Activated naive CD4-positive, alpha-beta T cell (primary cell): ENCODE data around the gene MYO9A.
"Not testable (repeated sequence)": the region's sequence is repeated elsewhere in the genome, so short reads cannot be mapped to it uniquely, and the experiment has no call there.

Experiments used
- DNase-seq, 4 experiments: peaks; one replicate each; lab custom pipeline; 2025; lab: John Stamatoyannopoulos, UW

MYO9A gene

DNA sequence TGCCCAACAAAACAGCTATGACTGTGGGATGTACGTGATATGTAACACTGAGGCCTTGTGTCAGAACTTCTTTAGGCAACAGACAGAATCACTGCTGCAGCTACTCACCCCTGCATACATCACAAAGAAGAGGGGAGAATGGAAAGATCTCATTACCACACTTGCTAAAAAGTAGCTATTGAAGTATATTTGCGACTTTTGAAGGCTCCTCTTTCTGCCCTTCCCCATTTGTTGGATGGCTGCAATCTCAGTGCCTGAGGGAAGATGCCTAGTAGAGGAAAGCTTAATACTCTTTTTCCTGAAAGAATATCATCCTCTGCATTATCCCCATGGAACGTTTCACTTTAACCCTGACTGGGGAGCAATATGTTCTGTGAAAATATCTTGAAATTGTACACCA is 22.1 kb upstream of the MYO9A start:
- no peak for DNase-seq

DNA sequence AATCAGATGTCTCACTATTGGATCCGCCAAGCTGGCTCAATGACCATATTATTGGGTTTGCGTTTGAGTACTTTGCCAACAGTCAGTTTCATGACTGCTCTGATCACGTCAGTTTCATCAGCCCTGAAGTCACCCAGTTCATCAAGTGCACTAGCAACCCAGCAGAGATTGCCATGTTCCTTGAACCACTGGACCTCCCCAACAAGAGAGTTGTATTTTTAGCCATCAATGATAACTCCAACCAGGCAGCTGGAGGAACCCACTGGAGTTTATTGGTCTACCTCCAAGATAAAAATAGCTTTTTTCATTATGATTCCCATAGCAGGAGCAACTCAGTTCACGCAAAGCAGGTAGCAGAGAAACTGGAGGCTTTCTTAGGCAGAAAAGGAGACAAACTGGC is 21.7 kb upstream of the MYO9A start:
- DNase-seq, result no peak

DNA sequence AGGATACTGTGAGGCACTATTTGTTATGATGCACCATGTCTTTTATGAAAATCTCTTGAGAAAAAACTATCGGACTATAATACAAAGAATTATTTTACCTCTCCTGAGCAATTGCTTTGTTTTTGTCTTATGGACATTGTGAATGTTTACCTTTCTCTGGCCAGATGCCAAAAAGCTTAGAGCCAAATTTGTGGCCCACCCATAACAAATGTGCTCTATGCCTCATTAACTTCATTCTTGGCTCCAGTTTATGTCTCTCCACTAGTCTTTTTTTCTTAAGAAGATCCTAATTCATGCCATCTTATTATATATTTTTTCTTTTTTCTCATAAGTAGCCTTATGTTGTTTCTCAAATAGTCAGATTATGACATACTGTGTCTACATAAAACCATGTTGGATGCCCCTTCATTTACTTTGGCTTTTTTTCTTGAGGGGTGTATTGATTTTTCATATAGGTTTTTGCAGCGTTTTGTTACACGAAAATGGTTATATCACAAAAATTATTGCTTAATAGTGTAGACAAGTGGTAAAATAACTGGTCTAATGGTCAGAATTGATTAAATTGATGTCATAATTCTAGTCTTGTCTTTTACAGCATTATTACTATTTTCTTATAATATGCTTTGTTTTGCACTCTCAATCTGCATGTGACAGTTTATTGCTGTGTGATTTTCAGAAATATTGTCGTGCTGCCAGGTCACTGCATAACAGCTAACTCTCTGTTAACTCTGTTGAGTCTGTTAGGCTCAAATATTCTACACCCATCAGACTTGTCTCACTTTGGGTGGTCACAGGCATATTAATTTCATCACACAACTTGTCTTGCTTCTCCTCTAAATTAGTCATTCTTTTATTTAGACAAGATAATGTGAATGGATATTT is 18.5 kb upstream of the MYO9A start:
- DNase-seq, result no peak

DNA sequence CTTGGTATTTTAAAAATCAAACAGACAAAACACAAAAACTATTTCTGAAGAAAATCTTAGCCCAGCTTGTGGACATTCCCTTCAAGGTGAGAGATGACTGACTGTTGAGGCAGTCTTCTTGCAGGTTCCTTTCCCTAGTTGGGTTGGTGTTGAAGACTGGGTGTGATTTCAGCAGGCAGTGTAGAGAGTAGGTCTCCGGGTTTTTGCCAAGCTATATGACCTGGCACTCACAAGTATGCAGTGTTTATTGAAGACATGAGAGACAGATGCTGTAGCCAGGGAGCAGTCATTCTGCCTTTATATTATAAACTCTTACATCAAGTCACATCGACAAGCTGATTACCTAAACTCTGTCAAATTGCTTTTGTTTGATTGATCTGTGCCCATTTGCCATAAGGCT is 17.8 kb upstream of the MYO9A start:
- DNase-seq, result no peak

DNA sequence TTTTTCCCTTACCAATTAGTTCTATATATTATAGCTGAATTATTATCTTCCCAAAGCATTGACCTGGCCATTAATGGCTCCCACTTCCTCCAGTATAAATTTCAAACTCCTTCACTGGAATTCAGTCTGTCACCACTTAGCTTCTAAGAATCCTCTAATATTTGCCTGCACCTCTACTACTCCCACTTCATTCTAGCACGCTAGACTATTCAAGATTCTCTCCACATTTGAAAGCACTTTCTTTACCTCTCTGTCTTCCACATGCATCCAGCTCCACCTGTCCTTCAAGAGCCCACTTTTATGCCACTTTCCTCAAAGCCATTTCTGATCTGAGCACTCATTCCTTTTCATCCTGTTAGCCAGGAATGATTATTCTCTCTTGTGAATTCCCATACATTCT is 15.3 kb upstream of the MYO9A start:
- no peak for DNase-seq

DNA sequence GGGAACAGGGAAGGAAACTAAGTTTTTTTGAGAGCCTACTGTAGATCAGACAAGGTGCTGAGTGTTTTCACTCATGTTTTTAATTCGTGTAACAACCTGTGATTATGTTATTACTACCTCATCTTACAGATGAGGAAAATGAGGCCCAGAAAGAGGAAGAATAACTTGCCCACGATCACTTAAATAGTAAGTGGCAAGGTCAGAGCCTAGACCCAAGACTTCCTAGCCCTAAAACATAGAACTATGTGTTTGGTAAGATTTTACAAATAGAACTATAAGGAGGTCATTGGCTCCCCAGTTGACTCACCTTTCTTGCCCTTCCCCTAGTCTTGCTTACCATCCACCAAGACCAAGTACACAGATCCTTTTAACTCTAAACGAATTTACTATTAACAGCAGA is 14.0 kb upstream of the MYO9A start:
- DNase-seq, result no peak

DNA sequence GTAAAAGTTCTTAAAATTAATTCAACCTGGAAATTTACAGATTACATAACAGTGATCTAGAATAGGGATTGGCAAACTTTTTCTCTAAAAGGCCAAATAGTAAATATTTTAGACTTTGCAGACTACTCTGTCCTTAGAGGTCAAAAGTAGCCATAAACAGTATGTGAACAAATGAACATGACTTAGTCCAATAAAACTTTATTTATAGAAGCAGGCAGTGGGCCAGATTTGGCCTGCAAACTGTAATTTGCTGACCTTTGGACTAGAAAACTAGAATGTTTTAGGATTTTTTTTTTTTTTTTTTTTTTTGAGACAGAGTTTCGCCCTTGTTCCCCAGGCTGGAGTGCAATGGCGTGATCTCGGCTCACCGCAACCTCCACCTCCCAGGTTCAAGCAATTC is 12.3 kb upstream of the MYO9A start:
- no peak for DNase-seq

DNA sequence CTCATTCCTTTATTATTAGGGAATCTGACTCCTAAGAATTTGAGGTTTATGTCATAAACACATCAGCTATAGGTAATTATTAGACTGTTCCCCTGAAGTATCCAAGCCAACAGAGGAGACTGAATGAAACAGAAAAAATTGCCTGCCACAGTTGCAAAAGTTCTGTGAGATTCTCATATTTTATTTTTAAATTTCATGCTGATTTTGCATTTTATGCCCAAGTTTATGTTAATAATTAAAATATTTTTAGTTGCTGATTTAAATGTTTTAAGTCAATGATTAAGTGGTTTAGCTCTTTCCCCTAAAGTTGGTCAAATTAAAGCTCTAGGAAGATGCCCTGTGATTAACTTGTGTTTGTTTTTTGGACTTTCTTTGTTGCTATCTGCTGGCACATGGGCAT is 10.4 kb upstream of the MYO9A start:
- DNase-seq, result no peak

DNA sequence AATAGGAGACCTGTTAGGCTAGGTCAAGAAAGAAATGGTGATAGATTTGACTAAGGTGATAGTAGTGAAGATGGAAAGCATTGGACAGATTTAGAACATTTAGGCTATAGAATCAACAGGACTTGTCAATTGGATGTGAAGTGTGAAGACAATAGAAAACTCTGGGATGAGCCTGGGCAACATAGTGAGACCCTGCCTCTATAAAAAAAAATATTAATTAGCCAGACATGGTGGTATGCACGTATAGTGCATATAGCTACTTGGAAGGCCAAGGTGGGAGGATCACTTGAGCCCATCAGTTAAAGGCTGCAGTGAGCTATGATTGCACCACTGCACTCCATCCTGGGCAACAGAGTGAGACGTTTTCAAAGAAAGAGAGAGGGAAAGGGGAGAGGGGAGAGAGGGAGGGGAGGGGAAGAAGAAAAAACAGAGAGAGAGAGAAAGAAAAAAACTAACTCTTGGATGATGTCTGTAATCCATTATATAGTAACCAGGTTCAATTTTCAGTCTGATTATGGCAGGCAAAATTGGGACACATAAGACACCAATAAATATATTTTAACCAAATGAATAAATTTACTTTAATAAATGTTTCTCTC is 9.9 kb upstream of the MYO9A start:
- no peak for DNase-seq

DNA sequence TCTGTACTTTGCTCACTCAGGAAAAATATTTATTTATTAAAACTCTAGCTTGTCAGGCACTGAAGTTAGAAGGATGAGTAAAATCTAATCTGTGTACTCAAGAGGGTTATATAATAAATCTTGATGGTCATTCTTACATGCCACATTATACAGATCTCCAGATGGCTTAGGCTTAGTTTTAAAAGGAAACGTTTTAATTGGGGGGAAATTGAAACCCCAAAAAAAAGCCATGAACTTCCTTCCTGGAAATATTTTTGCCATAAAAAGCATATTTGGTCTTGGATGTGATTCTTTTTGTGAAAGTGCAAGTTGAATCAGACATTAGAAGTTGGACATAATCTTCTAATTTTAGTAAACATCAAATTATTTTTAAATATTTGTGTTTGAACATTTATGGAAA is 6.3 kb upstream of the MYO9A start:
- DNase-seq, result no peak

DNA sequence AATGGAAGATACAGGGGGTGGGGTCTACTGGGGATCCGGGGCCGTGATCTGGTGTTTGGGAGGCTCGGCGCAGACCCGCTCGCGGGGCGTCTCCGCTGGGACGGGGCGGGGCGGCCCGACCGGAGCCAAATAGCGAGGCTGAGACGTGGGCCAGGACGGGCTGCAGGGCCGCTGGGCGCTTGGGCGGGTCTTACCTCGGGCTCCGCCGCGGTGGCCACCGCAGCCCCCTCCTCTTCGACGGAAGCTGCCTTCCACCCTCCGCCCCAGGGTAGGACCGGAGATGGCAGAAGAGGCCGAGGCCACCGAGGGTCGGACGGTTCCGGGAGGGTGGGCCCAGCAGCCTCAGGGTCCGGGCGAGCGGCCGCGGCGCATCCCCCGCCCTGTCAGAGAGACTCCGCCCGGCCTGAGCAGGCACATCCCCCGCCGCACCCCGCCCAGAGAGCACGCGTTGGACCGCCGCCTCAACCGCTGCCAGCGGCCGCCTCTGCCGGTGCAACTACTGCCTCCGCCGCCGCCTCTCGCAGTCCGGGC is 399 bp downstream of the MYO9A start:
- peak; percentile 47 to 61 (median 56) for DNase-seq

DNA sequence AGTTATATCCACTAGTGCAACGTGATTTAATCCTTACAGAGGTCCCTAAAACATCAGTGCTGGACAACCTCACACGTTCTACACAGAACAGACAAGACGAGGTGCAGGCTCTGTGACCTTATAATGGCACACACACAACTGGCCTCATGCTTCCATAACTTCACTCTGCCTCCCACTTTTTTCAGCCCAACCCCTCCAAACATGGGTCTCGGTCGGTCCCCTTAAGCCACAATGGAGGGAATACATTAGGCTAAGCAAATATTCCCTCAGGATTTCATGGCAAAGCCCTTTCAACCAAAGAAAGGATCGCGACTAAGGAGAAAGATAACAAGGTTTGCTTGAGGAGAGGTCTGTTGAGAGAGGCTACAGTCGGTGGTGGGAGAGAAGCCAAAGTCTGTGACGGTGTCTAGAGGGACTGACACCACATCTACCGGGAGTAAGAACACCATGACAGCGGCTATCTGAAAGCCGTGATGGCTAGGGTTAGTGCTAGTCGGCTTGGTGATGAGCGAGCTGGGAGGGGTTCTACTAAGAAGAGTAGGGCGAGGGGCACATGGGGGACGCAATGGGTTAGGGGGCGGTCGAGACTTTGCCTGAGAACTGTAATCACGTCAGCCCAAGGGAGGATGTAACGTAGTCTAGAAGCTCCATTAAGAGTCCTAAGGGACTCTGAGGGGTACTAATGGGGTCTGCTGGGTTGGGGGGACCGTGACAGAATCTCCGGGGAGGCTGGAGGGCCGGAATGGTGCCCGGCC is 1.0 kb downstream of the MYO9A start:
- peak in 1 of 4 experiments; percentile 37 for DNase-seq

DNA sequence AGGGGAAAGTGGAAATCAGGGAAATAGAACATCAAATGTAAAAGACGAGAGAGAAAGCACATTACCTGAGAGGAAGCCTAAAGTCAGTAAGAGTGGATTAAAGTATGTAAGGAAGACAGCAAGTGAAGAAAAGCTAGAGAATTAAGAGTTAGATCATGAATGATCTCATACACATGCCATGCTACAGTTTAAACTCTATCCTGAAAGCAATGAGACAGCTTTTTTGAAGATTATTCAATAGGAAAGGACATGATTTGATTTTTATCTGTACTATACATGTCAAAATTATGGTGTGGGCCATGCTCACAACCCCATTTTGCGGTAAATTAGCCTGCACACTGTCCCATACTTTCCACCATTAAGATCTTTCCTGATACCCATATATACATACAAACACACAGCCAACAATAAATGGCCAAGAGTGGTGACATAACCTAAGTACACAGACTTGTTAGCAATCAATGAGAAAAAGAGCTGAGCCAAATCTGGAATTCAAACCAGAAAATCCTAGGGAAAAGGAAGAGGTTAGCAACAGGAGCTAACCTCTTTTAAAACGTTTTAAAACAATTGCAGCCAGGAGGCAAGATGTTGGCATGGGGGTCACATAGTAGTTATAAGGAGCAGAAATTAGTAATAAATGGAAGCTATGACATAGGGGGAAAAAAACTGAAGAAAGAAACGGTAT is 4.5 kb downstream of the MYO9A start:
- DNase-seq, result no peak

DNA sequence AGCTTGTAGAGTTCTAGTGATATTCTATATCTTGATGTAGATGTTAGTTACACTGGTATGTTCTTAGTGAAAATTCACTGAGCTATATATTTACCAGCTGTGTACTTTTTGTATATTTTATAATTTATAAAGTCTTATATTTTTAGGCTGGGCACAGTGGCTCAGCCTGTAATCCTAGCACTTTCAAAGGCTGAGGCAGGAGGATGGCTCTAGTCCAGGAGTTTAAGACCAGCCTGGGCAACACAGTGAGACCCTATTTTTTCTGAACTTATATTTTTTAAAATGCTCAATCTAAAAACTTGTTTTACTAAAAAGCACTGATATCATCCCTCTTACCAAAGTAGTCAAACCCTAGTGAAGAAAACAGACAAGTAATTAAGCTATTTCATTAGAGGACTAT is 5.1 kb downstream of the MYO9A start:
- no peak for DNase-seq

DNA sequence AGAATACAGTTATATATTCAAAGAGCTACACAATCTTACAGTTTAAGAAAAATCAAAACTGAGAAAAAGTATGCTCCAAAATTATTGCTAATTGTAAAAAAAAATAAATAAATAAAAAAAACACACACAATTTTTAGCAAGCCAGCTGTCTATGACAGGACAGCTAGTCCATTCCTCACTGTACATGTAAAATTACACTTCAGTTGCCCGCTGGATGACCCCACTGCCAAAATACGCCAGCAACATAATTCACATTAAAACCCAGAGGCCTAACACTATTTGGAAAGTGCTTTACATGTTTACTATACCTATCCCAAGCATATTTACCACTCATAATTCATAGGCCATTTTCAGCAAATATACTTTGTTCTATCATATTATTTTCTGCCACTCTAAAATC is 5.8 kb downstream of the MYO9A start:
- DNase-seq, result no peak

DNA sequence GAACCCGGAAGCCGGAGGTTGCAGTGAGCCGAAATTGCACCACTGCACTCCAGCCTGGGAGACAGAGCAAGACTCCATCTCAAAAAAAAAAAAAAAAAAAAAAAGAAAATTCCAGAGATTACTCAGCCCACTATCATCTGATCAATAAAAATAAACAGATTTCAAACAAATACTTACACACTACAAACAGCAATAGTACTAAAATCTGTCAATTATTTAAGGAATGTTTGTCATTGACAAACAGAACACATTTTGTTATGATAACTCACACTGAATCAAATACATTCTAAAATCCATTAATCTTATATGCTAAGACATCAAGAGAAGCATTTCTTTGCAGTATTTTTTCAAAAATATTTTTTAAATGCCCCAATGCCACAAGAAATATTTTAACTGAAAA is 7.6 kb downstream of the MYO9A start:
- no peak for DNase-seq

DNA sequence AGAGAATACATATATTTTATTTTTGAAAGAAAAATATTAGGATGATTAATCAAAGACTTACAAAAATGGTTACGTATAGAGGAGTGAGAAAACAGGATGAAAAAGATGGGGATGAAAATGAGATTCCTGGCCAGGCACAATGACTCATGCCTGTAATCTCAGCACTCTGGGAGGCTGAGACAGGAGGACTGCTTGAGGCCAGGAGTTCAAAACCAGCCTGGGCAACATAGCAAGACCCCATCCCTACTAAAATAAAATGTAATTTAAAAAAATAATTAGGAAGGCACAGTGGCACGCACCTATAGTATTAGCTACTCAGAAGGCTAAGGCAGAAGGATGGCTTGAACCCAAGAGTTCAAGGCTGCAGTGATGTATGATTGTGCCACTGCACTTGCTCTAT is 11.9 kb downstream of the MYO9A start:
- no peak for DNase-seq

DNA sequence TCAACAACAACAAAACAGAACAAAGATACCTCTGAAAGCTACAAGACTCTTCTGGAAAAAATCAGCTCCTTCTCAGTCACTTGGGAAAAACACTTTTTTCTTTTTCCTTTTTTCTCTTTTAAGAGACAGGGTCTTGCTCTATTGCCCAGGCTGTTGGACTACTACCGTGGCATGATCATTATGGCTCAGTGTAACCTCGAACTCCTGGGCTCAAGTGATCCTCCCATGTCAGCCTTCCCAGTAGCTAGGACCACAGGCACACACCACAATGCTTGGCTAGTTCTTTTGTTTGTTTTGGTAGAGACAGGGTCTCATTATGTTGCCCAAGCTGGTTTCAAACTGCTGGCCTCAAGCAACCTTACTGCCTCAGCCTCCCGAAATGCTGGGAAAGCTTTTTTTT is 12.8 kb downstream of the MYO9A start:
- no peak for DNase-seq

DNA sequence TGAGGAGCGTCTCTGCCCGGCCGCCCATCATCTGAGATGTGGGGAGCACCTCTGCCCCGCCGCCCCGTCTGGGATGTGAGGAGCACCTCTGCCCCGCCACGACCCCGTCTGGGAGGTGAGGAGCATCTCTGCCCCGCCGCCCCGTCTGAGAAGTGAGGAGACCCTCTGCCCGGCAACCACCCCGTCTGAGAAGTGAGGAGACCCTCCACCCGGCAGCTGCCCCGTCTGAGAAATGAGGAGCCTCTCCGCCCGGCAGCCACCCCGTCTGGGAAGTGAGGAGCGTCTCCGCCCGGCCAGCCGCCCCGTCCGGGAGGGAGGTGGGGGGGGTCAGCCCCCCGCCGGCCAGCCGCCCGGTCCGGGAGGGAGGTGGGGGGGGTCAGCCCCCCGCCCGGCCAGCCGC is 17.4 kb downstream of the MYO9A start:
- not testable (repeated sequence) for DNase-seq

DNA sequence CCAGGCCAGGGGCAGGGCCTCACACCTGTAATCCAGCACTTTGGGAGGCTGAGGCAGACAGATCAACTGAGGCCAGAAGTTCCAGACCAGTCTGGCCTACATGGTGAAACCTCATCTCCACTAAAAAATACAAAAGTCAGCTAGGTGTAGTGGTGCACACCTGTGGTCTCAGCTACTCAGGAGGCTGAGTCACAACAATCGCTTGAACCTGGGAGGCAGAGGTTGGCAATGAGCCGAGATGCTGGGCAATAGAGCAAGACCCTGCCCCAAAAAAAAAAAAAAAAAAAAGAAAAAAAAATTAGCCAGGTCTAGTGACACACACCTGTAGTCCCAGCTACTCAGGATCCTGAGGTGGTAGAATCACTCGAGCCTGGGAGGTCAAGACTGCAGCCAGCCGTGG is 18.8 kb downstream of the MYO9A start:
- DNase-seq, result no peak

DNA sequence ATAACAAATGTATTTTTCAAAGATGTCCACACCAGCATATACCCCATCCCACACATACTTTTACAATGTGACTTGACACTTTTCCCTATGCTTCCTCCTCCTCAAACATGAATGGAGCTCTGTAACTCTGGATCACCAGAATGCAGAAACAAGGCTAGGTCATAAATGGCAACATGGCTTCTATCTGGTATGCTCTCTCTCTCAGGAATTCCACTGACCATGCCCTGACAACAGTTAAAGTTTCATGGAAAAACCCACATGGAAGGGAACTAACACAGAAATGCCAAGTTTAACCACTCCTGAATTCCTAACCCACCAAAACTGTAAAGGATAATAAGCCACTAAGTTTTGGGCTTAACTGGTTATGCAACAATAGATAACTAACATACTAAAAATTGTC is 19.9 kb downstream of the MYO9A start:
- DNase-seq, result no peak

DNA sequence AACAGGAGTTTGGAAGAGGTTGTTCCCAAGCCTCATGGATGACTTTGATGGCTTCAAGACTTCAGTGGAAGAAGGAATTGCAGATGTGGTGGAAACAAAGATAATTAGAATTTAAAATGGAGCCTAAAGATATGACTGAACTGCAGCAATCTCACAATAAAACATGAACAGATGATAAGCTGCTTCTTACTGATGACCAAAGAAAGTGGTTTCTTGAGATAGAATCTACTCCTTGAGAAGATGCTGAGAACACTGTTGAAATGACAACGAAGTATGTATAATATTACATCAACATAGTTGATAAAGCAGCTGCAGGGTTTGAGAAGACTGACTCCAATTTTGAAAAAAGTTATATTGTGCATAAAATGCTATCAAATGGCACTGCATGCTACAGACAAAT is 21.2 kb downstream of the MYO9A start:
- DNase-seq, result no peak
